ENCODE results near the gene GRM1.
"Not testable (repeated sequence)": the region's sequence is repeated elsewhere in the genome, so short reads cannot be mapped to it uniquely, and the experiment has no call there.

Gene GRM1

GRCh38 chr6:146191166-146191565, 162.3 kb downstream of the GRM1 start:
- no peak for DNase-seq (ENCODE audit: low read depth)

GRCh38 chr6:146191612-146192011, 162.8 kb downstream of the GRM1 start:
- DNase-seq (ENCODE audit: low read depth), result no peak

- DNase-seq (ENCODE audit: low read depth), result no peak
Measured at GRCh38 chr6:146194434-146194833, 165.6 kb downstream of the GRM1 start.

- DNase-seq (ENCODE audit: low read depth), result no peak
Measured at GRCh38 chr6:146200176-146200575, 171.3 kb downstream of the GRM1 start.

GRCh38 chr6:146202570-146202969, 173.7 kb downstream of the GRM1 start:
- no peak for DNase-seq (ENCODE audit: low read depth)

- DNase-seq (ENCODE audit: low read depth), result no peak
Measured at GRCh38 chr6:146209942-146210341, 181.1 kb downstream of the GRM1 start.

GRCh38 chr6:146210406-146211083, 181.7 kb downstream of the GRM1 start:
- no peak for DNase-seq (ENCODE audit: low read depth)

GRCh38 chr6:146211646-146212045, 182.8 kb downstream of the GRM1 start:
- DNase-seq (ENCODE audit: low read depth), result no peak

GRCh38 chr6:146212781-146213180, 183.9 kb downstream of the GRM1 start:
- DNase-seq (ENCODE audit: low read depth), result no peak

- no peak for DNase-seq (ENCODE audit: low read depth)
Measured at GRCh38 chr6:146219101-146219500, 190.2 kb downstream of the GRM1 start.

- DNase-seq (ENCODE audit: low read depth), result no peak
Measured at GRCh38 chr6:146224449-146224848, 195.6 kb downstream of the GRM1 start.

GRCh38 chr6:146224988-146225387, 196.1 kb downstream of the GRM1 start:
- DNase-seq (ENCODE audit: low read depth), result no peak

- no peak for DNase-seq (ENCODE audit: low read depth)
Measured at GRCh38 chr6:146240322-146240721, 211.5 kb downstream of the GRM1 start.

- DNase-seq (ENCODE audit: low read depth), result no peak
Measured at GRCh38 chr6:146240807-146241206, 211.9 kb downstream of the GRM1 start.

- not testable (repeated sequence) for DNase-seq (ENCODE audit: low read depth)
Measured at GRCh38 chr6:146243646-146244045, 214.8 kb downstream of the GRM1 start.

- DNase-seq (ENCODE audit: low read depth), result no peak
Measured at GRCh38 chr6:146244630-146245143, 215.8 kb downstream of the GRM1 start.

GRCh38 chr6:146246028-146246427, 217.2 kb downstream of the GRM1 start:
- no peak for DNase-seq (ENCODE audit: low read depth)

GRCh38 chr6:146253691-146254090, 224.8 kb downstream of the GRM1 start:
- DNase-seq (ENCODE audit: low read depth), result no peak

- no peak for DNase-seq (ENCODE audit: low read depth)
Measured at GRCh38 chr6:146258206-146258605, 229.3 kb downstream of the GRM1 start.

GRCh38 chr6:146260886-146261285, 232.0 kb downstream of the GRM1 start:
- DNase-seq (ENCODE audit: low read depth), result no peak

GRCh38 chr6:146265056-146265455, 236.2 kb downstream of the GRM1 start:
- no peak for DNase-seq (ENCODE audit: low read depth)

GRCh38 chr6:146267447-146267846, 238.6 kb downstream of the GRM1 start:
- no peak for DNase-seq (ENCODE audit: low read depth)

- no peak for DNase-seq (ENCODE audit: low read depth)
Measured at GRCh38 chr6:146267946-146268345, 239.1 kb downstream of the GRM1 start.

GRCh38 chr6:146269482-146269881, 240.6 kb downstream of the GRM1 start:
- no peak for DNase-seq (ENCODE audit: low read depth)

All from activated T-cell treated with anti-CD3 and anti-CD28 coated beads for 1 hour (primary cell).